NB4 (cell line): Measurements from ENCODE around the gene NSUN5.

Experiments
- CTCF ChIP-seq: IDR thresholded peaks from one replicate; pipeline ENCODE4 v1.5.1; 2012; ENCODE audit warnings: low read depth, low read length
- TF ChIP-seq, protein P1 (sequence below): IDR thresholded peaks from 2 replicates; pipeline ENCODE4 v1.6.1; 2011; ENCODE audit warnings: low read depth, low read length

- no peak for TF ChIP-seq CTCF
- TF ChIP-seq, protein P1, sequence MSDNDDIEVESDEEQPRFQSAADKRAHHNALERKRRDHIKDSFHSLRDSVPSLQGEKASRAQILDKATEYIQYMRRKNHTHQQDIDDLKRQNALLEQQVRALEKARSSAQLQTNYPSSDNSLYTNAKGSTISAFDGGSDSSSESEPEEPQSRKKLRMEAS, result no peak
Observed at GRCh38 chr7:73312831-73313520, 4.3 kb upstream of the NSUN5 start.
